ENCODE results near the gene LALBA.

The LALBA gene

GRCh38 chr12:48569946-48570345, at the start of gene LALBA:
Gene LALBA (minus strand): TSS chr12:48570046. CDS start chr12:48570020, 26 bp downstream.
- H3K36me3 ChIP-seq (ENCODE audit: insufficient read depth, low read depth, low read length): no peaks in the 10 kb centered on the region
- no peak within 1 kb of the TSS for H3K9ac ChIP-seq (ENCODE audit: low read depth, low read length)
- no peaks in the 10 kb centered on the region for H3K4me1 ChIP-seq (ENCODE audit: insufficient read depth, low read length)
- no peak within 1 kb of the TSS for H3K4me3 ChIP-seq (ENCODE audit: low read length)
- H3K27ac ChIP-seq (ENCODE audit: low read length): no peak within 1 kb of the TSS
- no peaks in the 10 kb centered on the region for H3K27me3 ChIP-seq (ENCODE audit: insufficient read depth, low read length)
- H3K9me3 ChIP-seq (ENCODE audit: insufficient read depth, low read depth, low read length): no peaks in the 10 kb centered on the region

GRCh38 chr12:48618541-48618940, 48.7 kb upstream of the LALBA start:
- Histone ChIP-seq H3K27me3 (ENCODE audit: insufficient read depth, low read length) (no peaks in the 10 kb centered on the region), H3K9me3 (ENCODE audit: insufficient read depth, low read depth, low read length) (no peaks in the 10 kb centered on the region), H3K27ac (ENCODE audit: low read length) (no peak overlapping the region), H3K36me3 (ENCODE audit: insufficient read depth, low read depth, low read length) (no peaks in the 10 kb centered on the region), H3K4me1 (ENCODE audit: insufficient read depth, low read length) (no peaks in the 10 kb centered on the region), H3K4me3 (ENCODE audit: low read length) (no peak overlapping the region), H3K9ac (ENCODE audit: low read depth, low read length) (no peak overlapping the region)

DNA sequence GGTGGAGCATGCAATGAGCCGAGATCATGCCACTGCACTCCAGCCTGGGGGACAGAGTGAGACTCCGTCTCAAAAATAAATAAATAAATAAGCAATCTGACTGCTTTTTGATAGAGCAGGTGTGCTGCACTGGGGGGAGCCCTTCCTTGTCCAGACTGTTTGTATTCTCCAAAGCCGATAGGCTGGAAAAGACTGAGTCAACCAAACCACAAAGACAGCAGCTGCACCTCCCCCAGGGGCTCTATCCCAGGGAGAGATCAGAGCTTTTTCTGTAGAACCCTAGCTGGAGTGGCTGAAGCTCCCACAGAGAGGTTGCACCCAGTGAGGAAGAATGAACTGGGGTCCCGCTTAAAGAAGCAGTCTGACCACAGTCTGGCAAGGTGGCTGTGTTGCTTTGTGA, 45.8 kb upstream of the LALBA start:
- Histone ChIP-seq H3K9ac (ENCODE audit: low read depth, low read length) (no peak overlapping the region), H3K9me3 (ENCODE audit: insufficient read depth, low read depth, low read length) (no peaks in the 10 kb centered on the region), H3K4me3 (ENCODE audit: low read length) (no peak overlapping the region), H3K27ac (ENCODE audit: low read length) (no peak overlapping the region), H3K27me3 (ENCODE audit: insufficient read depth, low read length) (no peaks in the 10 kb centered on the region), H3K4me1 (ENCODE audit: insufficient read depth, low read length) (no peaks in the 10 kb centered on the region), H3K36me3 (ENCODE audit: insufficient read depth, low read depth, low read length) (no peaks in the 10 kb centered on the region)

DNA sequence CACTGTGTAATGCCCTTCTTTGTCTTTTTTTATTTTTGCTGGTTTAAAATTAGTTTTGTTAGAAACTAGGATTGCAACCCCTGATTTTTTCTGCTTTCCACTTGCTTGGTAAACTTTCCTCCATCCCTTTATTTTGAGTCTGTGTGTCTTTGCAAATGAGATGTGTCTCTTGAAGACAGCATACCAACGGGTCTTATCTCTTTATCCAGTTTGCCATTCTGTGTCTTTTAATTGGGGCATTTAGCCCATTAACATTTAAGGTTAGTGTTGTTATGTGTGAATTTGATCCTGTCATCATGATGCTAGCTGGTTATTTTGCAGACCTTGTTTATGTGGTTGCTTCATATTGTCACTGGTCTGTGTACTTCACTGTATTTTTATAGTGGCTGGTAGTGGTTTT, 43.5 kb upstream of the LALBA start:
- Histone ChIP-seq H3K27me3 (ENCODE audit: insufficient read depth, low read length) (no peaks in the 10 kb centered on the region), H3K36me3 (ENCODE audit: insufficient read depth, low read depth, low read length) (no peaks in the 10 kb centered on the region), H3K4me3 (ENCODE audit: low read length) (no peak overlapping the region), H3K4me1 (ENCODE audit: insufficient read depth, low read length) (no peaks in the 10 kb centered on the region), H3K9ac (ENCODE audit: low read depth, low read length) (no peak overlapping the region), H3K9me3 (ENCODE audit: insufficient read depth, low read depth, low read length) (peaks cover 9% of the 10 kb centered on the region; the same call in 1 of the 2 replicates), H3K27ac (ENCODE audit: low read length) (no peak overlapping the region)

DNA sequence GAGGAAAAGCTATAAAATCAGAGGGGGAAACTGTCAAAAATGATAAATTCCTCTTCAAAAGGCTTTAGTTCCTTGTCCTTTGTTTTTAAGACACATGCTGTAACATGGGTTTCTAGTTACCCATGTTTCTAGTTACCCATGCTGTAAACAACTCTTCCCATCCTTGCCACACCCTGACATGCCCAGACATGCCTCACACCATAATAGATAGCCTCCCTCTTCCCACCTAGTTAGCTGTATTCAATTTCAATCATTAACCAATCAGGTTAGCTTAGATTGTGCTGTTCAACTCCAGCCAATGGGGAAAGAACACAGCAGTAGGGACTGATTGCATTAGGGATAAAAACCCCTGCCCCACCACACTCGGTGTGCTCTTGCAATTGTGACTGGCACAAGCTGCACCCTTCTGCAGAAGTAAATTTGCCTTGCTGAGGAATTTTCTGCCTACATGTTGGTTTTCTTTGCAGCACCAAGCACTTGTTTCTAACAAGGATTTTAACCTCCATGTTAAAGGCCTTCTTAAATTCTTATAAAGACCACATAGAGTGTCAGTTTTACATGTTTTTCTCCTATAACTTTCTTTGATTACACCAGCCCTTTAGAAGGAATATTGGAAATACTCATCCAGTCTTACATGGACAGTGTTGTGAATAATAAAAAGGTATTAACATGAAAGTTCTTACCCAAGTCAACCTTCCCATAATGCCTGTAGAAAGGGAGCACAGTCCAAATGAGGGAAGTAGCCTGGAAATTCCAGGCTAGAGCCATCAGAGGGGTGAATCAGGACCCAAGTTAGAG, 32.5 kb upstream of the LALBA start:
- Histone ChIP-seq H3K9ac (ENCODE audit: low read depth, low read length) (no peak overlapping the region), H3K36me3 (ENCODE audit: insufficient read depth, low read depth, low read length) (no peaks in the 10 kb centered on the region), H3K9me3 (ENCODE audit: insufficient read depth, low read depth, low read length) (peaks cover 36% of the 10 kb centered on the region), H3K27me3 (ENCODE audit: insufficient read depth, low read length) (no peaks in the 10 kb centered on the region), H3K4me3 (ENCODE audit: low read length) (no peak overlapping the region), H3K4me1 (ENCODE audit: insufficient read depth, low read length) (peaks cover 15% of the 10 kb centered on the region), H3K27ac (ENCODE audit: low read length) (no peak overlapping the region)

GRCh38 chr12:48601013-48601756, 31.3 kb upstream of the LALBA start:
- Histone ChIP-seq H3K9me3 (ENCODE audit: insufficient read depth, low read depth, low read length) (peaks cover 38% of the 10 kb centered on the region), H3K4me1 (ENCODE audit: insufficient read depth, low read length) (peaks cover 15% of the 10 kb centered on the region), H3K4me3 (ENCODE audit: low read length) (peak overlapping the region; percentile 12; the same call in 1 of the 2 replicates), H3K36me3 (ENCODE audit: insufficient read depth, low read depth, low read length) (no peaks in the 10 kb centered on the region), H3K27me3 (ENCODE audit: insufficient read depth, low read length) (no peaks in the 10 kb centered on the region), H3K9ac (ENCODE audit: low read depth, low read length) (no peak overlapping the region), H3K27ac (ENCODE audit: low read length) (no peak overlapping the region)

DNA sequence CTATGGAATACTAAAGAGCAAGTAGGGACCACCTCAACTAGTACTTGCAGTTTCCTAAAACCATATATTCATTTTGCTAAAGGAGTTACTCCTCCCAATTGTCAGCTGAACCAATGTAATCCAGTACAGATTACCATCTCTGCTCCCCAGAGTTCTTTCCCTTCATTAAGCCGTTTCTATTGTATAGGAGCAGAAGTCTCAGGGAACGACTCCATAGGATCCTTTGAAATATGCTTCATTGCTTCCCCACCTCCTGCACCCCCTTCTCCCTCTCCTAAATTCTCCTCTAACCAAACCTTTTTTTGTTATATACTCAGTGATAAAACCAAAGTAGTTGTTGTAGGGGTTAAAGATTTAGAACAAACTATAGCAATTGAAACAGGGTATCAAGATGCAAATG, 30.7 kb upstream of the LALBA start:
- no peak overlapping the region for H3K9ac ChIP-seq (ENCODE audit: low read depth, low read length)
- peaks cover 15% of the 10 kb centered on the region for H3K4me1 ChIP-seq (ENCODE audit: insufficient read depth, low read length)
- H3K36me3 ChIP-seq (ENCODE audit: insufficient read depth, low read depth, low read length): no peaks in the 10 kb centered on the region
- H3K27me3 ChIP-seq (ENCODE audit: insufficient read depth, low read length): no peaks in the 10 kb centered on the region
- H3K9me3 ChIP-seq (ENCODE audit: insufficient read depth, low read depth, low read length): peaks cover 35% of the 10 kb centered on the region
- no peak overlapping the region for H3K4me3 ChIP-seq (ENCODE audit: low read length)
- H3K27ac ChIP-seq (ENCODE audit: low read length): no peak overlapping the region

GRCh38 chr12:48592591-48593086, 22.8 kb upstream of the LALBA start:
- H3K9me3 ChIP-seq (ENCODE audit: insufficient read depth, low read depth, low read length): peaks cover 9% of the 10 kb centered on the region
- no peak overlapping the region for H3K9ac ChIP-seq (ENCODE audit: low read depth, low read length)
- no peaks in the 10 kb centered on the region for H3K4me1 ChIP-seq (ENCODE audit: insufficient read depth, low read length)

GRCh38 chr12:48586361-48586760, 16.5 kb upstream of the LALBA start:
- H3K4me3 ChIP-seq (ENCODE audit: low read length): no peak overlapping the region
- no peaks in the 10 kb centered on the region for H3K27me3 ChIP-seq (ENCODE audit: insufficient read depth, low read length)
- H3K36me3 ChIP-seq (ENCODE audit: insufficient read depth, low read depth, low read length): no peaks in the 10 kb centered on the region
- H3K9ac ChIP-seq (ENCODE audit: low read depth, low read length): no peak overlapping the region
- H3K27ac ChIP-seq (ENCODE audit: low read length): no peak overlapping the region
- H3K9me3 ChIP-seq (ENCODE audit: insufficient read depth, low read depth, low read length): no peaks in the 10 kb centered on the region
- no peaks in the 10 kb centered on the region for H3K4me1 ChIP-seq (ENCODE audit: insufficient read depth, low read length)

More at GRCh38 chr12:48592591-48593086, 22.8 kb upstream of the LALBA start:
- no peaks in the 10 kb centered on the region for H3K36me3 ChIP-seq (ENCODE audit: insufficient read depth, low read depth, low read length)
- H3K27ac ChIP-seq (ENCODE audit: low read length): no peak overlapping the region
- H3K27me3 ChIP-seq (ENCODE audit: insufficient read depth, low read length): no peaks in the 10 kb centered on the region
- H3K4me3 ChIP-seq (ENCODE audit: low read length): no peak overlapping the region

GRCh38 chr12:48583728-48584127, 13.9 kb upstream of the LALBA start:
- no peaks in the 10 kb centered on the region for H3K4me1 ChIP-seq (ENCODE audit: insufficient read depth, low read length)
- H3K27me3 ChIP-seq (ENCODE audit: insufficient read depth, low read length): no peaks in the 10 kb centered on the region
- H3K36me3 ChIP-seq (ENCODE audit: insufficient read depth, low read depth, low read length): no peaks in the 10 kb centered on the region
- H3K27ac ChIP-seq (ENCODE audit: low read length): no peak overlapping the region
- no peak overlapping the region for H3K4me3 ChIP-seq (ENCODE audit: low read length)
- H3K9me3 ChIP-seq (ENCODE audit: insufficient read depth, low read depth, low read length): no peaks in the 10 kb centered on the region
- H3K9ac ChIP-seq (ENCODE audit: low read depth, low read length): no peak overlapping the region

DNA sequence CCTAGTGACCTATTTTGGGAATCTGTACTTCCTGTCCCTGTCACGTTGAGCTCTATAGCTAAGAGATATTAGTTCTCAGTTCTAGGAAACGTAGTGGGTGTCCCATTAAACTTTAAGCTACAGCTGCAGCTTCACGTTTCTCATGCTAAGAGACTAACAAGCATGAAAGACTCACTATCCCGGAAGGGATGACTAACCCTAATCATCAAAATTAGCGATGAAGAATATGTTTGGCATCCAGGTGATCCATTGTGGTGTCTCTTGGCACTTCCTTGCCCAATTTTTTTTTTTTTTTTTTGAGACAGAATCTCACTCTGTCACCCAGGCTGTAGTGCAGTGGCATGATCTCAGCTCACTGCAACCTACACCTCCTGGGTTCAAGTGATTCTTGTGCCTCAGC, 11.0 kb upstream of the LALBA start:
- H3K36me3 ChIP-seq (ENCODE audit: insufficient read depth, low read depth, low read length): no peaks in the 10 kb centered on the region
- no peaks in the 10 kb centered on the region for H3K27me3 ChIP-seq (ENCODE audit: insufficient read depth, low read length)
- no peak overlapping the region for H3K27ac ChIP-seq (ENCODE audit: low read length)
- H3K9me3 ChIP-seq (ENCODE audit: insufficient read depth, low read depth, low read length): no peaks in the 10 kb centered on the region
- no peak overlapping the region for H3K4me3 ChIP-seq (ENCODE audit: low read length)
- no peak overlapping the region for H3K9ac ChIP-seq (ENCODE audit: low read depth, low read length)
- no peaks in the 10 kb centered on the region for H3K4me1 ChIP-seq (ENCODE audit: insufficient read depth, low read length)

- Histone ChIP-seq H3K27ac (ENCODE audit: low read length) (no peak overlapping the region), H3K4me1 (ENCODE audit: insufficient read depth, low read length) (no peaks in the 10 kb centered on the region), H3K36me3 (ENCODE audit: insufficient read depth, low read depth, low read length) (no peaks in the 10 kb centered on the region), H3K27me3 (ENCODE audit: insufficient read depth, low read length) (no peaks in the 10 kb centered on the region), H3K9ac (ENCODE audit: low read depth, low read length) (no peak overlapping the region), H3K9me3 (ENCODE audit: insufficient read depth, low read depth, low read length) (no peaks in the 10 kb centered on the region), H3K4me3 (ENCODE audit: low read length) (no peak overlapping the region)
These were observed 2.5 kb upstream of the LALBA start for GRCh38 chr12:48572326-48572725.

Measured in iPS-20b (cell line).